Uterus (tissue), 4 donors: ENCODE data around the gene SDSL. TPM values are rescaled to one million over a fixed set of nuclear protein-coding genes. Genes with fewer than 3 reads are reported as not detected.

Experiments
- DNase-seq, 2 donors: peaks; one replicate each; pipeline ENCODE4 v3.0.0-alpha.2; 2019 to 2020
- H3K27ac ChIP-seq, 2 donors: fragments of 200-600 bp; sonication (generic); 1 replicate in 1 of 2; 2 replicates in 1 of 2; pipeline ENCODE4 v1.5.1; 2016 to 2018
- H3K27me3 ChIP-seq, 2 donors: fragments of 200-600 bp; sonication (generic); one replicate each; pipeline ENCODE4 v1.5.1; 2018 to 2019; ENCODE audit warnings: control low read depth in 1 of 2
- H3K36me3 ChIP-seq, 2 donors: fragments of 200-600 bp; sonication (generic); one replicate each; pipeline ENCODE4 v1.5.1; 2019; ENCODE audit warnings: control low read depth in 1 of 2
- H3K4me1 ChIP-seq, 2 donors: fragments of 200-600 bp; sonication (generic); one replicate each; pipeline ENCODE4 v1.5.1; 2018 to 2019; ENCODE audit warnings: control low read depth in 1 of 2
- H3K4me3 ChIP-seq, 2 donors: fragments of 200-600 bp; sonication (generic); 1 replicate in 1 of 2; 2 replicates in 1 of 2; pipeline ENCODE4 v1.5.1; 2018 to 2019; ENCODE audit warnings: mild to moderate bottlenecking in 1 of 2
- H3K9me3 ChIP-seq, 2 donors: fragments of 200-600 bp; sonication (generic); one replicate each; pipeline ENCODE4 v1.5.1; 2019; ENCODE audit warnings: control low read depth in 1 of 2
- POLR2A ChIP-seq, 2 donors: fragments of 450-650 bp; IDR thresholded peaks; one replicate each; pipeline ENCODE4 v1.6.1; 2016; ENCODE audit warnings: antibody characterized with exemption in 2 of 2, mild to moderate bottlenecking in 1 of 2, moderate library complexity in 1 of 2
- intact Hi-C: fragments of 100-400 bp; cut with DNase I; formaldehyde crosslinking; loops from one replicate; pipeline ENCODE4 v1.15.1; 2023; ENCODE audit warnings: low total_unique reads
- total RNA-seq, 4 donors: library from RNA; depleted of rRNA in 3 of 4; stranded (reverse); fragments of >200 nt in 3 of 4; gene quantifications; one replicate each; pipeline versions ENCODE4 v1.1.0 to v1.2.4, GENCODE V29; 2014 to 2023
- TF ChIP-seq, protein P1 (sequence below), 4 experiments: fragments of 200-600 bp in 2 of 4; fragments of 450-650 bp in 2 of 4; sonication (generic) in 2 of 4; IDR thresholded peaks; one replicate each; pipeline ENCODE4 v1.5.1; 2016 to 2019; ENCODE audit warnings: antibody characterized with exemption in 4 of 4, mild to moderate bottlenecking in 2 of 4, moderate library complexity in 1 of 4
- donor health status: DM: yes; HTN: yes; CAD: no.

SDSL gene
- total RNA-seq, 4 donors from 2014 or later: 0.26 to 3.0 (median 0.61) TPM; not detected in 1

DNA sequence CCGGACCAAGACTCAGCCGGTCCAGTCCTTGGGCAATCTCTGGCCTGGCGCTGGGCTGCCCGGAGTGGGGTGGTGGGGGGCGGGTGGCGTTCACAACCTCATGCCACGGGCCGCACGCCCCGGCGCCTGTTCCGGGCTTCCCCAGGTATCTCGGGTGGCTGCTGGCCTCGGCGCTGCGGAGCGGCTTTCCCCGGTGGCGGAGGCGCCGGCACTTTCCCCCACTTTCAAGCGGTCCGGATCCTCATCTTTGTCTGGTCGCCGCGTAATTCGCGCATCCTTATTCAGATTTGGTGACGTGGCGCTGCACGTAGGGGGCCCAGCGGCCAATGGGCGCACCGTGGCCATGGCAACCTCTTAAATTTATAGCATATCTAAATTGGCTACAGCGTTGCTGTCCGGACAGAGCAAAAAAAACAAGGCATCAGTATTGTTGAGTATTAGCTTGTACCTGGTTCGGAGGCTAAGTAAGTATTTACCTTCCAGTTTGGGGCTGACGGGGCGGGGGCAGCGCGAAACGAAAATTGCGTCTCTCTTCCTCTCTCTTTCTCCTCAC lies 49.5 kb downstream of the SDSL start, which contains the start of gene LHX5:
Gene LHX5, minus strand, starts transcription at position 253 of the 553 bp plus-strand sequence. CDS start 373 bp downstream, outside the sequence.
- H3K27me3 ChIP-seq: peaks cover 2 to 64% of the 10 kb centered on the region in 2 donors
- no peaks in the 10 kb centered on the region for H3K9me3 ChIP-seq
- intact Hi-C loops: no loop called here
- no peak within 1 kb of the TSS for H3K4me3 ChIP-seq
- H3K27ac ChIP-seq: no peak within 1 kb of the TSS
- H3K36me3 ChIP-seq: no peaks in the 10 kb centered on the region
- TF ChIP-seq POLR2A (IDR thresholded peaks at IDR 0.05): no peak
- TF ChIP-seq, protein P1, sequence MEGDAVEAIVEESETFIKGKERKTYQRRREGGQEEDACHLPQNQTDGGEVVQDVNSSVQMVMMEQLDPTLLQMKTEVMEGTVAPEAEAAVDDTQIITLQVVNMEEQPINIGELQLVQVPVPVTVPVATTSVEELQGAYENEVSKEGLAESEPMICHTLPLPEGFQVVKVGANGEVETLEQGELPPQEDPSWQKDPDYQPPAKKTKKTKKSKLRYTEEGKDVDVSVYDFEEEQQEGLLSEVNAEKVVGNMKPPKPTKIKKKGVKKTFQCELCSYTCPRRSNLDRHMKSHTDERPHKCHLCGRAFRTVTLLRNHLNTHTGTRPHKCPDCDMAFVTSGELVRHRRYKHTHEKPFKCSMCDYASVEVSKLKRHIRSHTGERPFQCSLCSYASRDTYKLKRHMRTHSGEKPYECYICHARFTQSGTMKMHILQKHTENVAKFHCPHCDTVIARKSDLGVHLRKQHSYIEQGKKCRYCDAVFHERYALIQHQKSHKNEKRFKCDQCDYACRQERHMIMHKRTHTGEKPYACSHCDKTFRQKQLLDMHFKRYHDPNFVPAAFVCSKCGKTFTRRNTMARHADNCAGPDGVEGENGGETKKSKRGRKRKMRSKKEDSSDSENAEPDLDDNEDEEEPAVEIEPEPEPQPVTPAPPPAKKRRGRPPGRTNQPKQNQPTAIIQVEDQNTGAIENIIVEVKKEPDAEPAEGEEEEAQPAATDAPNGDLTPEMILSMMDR (IDR thresholded peaks at IDR 0.05): no peak
- peaks cover 0 to 3% of the 10 kb centered on the region in 2 donors for H3K4me1 ChIP-seq
- no peak for DNase-seq

DNA sequence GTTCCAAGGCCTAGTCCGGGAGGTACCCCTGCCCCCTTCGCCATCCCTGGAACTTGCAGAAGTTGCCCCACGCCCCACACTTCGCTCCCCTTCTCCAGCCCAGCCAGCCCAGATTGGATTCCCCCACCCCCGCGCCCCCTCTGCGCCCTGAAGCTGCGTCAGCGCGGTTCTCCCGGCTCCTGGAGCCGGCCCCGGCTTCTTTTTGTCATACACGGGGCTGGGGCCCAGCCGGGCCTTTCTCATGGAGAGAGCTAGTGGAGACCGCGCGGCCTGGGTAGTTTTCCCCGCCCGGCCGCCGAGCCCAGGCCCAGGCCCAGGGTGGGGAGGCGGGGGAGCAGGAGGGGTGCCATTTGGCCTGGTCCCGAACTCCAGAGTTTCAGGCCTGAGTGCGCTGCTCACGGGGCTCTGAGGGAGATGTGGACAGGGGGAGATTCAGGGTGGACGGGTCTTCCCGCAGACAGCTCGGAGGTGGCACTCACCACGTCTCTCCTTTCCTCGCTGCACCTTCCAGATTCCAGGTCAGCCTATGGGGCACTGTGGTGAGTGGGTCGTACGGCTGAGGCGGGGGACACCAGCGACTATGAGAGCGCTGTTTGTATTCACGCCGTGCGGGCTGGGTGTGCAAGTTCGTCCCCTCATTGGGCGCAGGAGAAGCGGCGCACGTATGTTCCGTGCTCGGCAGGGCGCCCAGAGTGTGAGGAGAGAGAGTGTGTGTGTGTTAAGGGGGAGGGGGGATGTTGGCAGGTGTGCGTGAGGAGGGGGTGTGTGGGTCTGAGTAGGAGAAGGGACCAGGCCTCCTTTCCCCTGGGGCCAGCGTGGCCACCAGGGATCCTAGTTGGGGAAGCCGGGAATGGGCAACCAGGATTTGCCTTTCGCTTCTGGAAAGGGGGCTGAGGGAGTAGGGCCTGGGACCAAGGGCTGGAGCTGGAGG lies 50.3 kb downstream of the SDSL start:
- intact Hi-C loops: no loop called here
- Histone ChIP-seq H3K9me3 (no peaks in the 10 kb centered on the region), H3K4me3 (no peak overlapping the region), H3K4me1 (peaks cover 0 to 3% of the 10 kb centered on the region in 2 donors), H3K27me3 (peaks cover 0 to 61% of the 10 kb centered on the region in 2 donors), H3K36me3 (no peaks in the 10 kb centered on the region), H3K27ac (no peak overlapping the region)
- no peak for DNase-seq
- no peak for TF ChIP-seq POLR2A (IDR thresholded peaks at IDR 0.05)
- TF ChIP-seq, protein P1 (IDR thresholded peaks at IDR 0.05): no peak

- H3K27ac ChIP-seq: no peak overlapping the region
- DNase-seq: no peak
- intact Hi-C loops: no loop called here
- no peak overlapping the region for H3K4me3 ChIP-seq
- H3K36me3 ChIP-seq: no peaks in the 10 kb centered on the region
- no peaks in the 10 kb centered on the region for H3K9me3 ChIP-seq
- TF ChIP-seq, protein P1 (IDR thresholded peaks at IDR 0.05): no peak
- TF ChIP-seq POLR2A (IDR thresholded peaks at IDR 0.05): no peak
- H3K4me1 ChIP-seq: peaks cover 0 to 3% of the 10 kb centered on the region in 2 donors
- peaks cover 0 to 58% of the 10 kb centered on the region in 2 donors for H3K27me3 ChIP-seq
These were observed 51.2 kb downstream of the SDSL start for GRCh38 chr12:113473400-113473799.

- Histone ChIP-seq H3K27ac (no peak overlapping the region), H3K27me3 (peaks cover 0 to 60% of the 10 kb centered on the region in 2 donors), H3K4me1 (peaks cover 0 to 3% of the 10 kb centered on the region in 2 donors), H3K9me3 (no peaks in the 10 kb centered on the region), H3K4me3 (no peak overlapping the region), H3K36me3 (no peaks in the 10 kb centered on the region)
- TF ChIP-seq, protein P1 (IDR thresholded peaks at IDR 0.05): no peak
- TF ChIP-seq POLR2A (IDR thresholded peaks at IDR 0.05): no peak
- no peak for DNase-seq
- intact Hi-C loops: no loop called here
These were observed 51.8 kb downstream of the SDSL start for GRCh38 chr12:113473942-113474341.
